Progenitor cell of endocrine pancreas (in vitro differentiated cells): ENCODE results near the gene ELOVL2. TPM values are rescaled to one million over a fixed set of nuclear protein-coding genes. Genes with fewer than 3 reads are reported as not detected.

ENCODE experiments used
- DNase-seq: peaks from one replicate; pipeline ENCODE4 v3.0.0; 2021; ENCODE audit warnings: low spot score; ENCODE audit not compliant: unreplicated experiment
- H3K27ac Mint-ChIP-seq: 2 replicates; pipeline ENCODE4 v1.8.0; 2021; ENCODE audit warnings: mild to moderate bottlenecking, moderate library complexity, mixed read lengths
- H3K27me3 Mint-ChIP-seq: 2 replicates; pipeline ENCODE4 v1.8.0; 2021; ENCODE audit warnings: mixed read lengths
- H3K36me3 Mint-ChIP-seq: 2 replicates; pipeline ENCODE4 v1.8.0; 2022; ENCODE audit warnings: mixed read lengths; ENCODE audit not compliant: insufficient read depth
- H3K4me1 Mint-ChIP-seq: 2 replicates; pipeline ENCODE4 v1.8.0; 2021; ENCODE audit warnings: low read depth, mixed read lengths
- H3K4me3 Mint-ChIP-seq: 2 replicates; pipeline ENCODE4 v1.8.0; 2021; ENCODE audit warnings: low read depth, mild to moderate bottlenecking, moderate library complexity, mixed read lengths
- H3K9me3 Mint-ChIP-seq: 2 replicates; pipeline ENCODE4 v1.8.0; 2021; ENCODE audit warnings: low read depth, mixed read lengths
- CTCF ChIP-seq: fragments of 200-600 bp; sonication (generic); IDR thresholded peaks from one replicate; pipeline ENCODE4 v1.5.0; 2021; ENCODE audit warnings: antibody characterized with exemption, mild to moderate bottlenecking; ENCODE audit not compliant: unreplicated experiment
- total RNA-seq: library from RNA; stranded (reverse); gene quantifications from 2 replicates; pipeline ENCODE4 v1.2.1, GENCODE V29; 2021

The ELOVL2 gene
- total RNA-seq, 1 donor from 2014 or later = 5.6 TPM

- TF ChIP-seq CTCF = peak; percentile 92
- Mint-ChIP-seq H3K27me3 (peaks cover 3% of the 10 kb centered on the region), H3K27ac (peak overlapping the region; percentile 1), H3K9me3 (no peaks in the 10 kb centered on the region), H3K4me3 (no peak overlapping the region), H3K36me3 (peaks cover 4% of the 10 kb centered on the region), H3K4me1 (no peaks in the 10 kb centered on the region)
- peak; percentile 75 for DNase-seq
These were observed 89.5 kb downstream of the ELOVL2 start for GRCh38 chr6:10954590-10955010.

GRCh38 chr6:10951675-10952282, 92.3 kb downstream of the ELOVL2 start:
- H3K27ac Mint-ChIP-seq = no peak overlapping the region
- no peak for DNase-seq
- H3K4me1 Mint-ChIP-seq = no peaks in the 10 kb centered on the region
- H3K9me3 Mint-ChIP-seq = no peaks in the 10 kb centered on the region
- peak; percentile 61 for TF ChIP-seq CTCF
- no peaks in the 10 kb centered on the region for H3K27me3 Mint-ChIP-seq
- peaks cover 5% of the 10 kb centered on the region for H3K36me3 Mint-ChIP-seq
- H3K4me3 Mint-ChIP-seq = no peak overlapping the region

GRCh38 chr6:10949579-10950490, 94.3 kb downstream of the ELOVL2 start:
- H3K9me3 Mint-ChIP-seq = peaks cover 3% of the 10 kb centered on the region
- no peak overlapping the region for H3K4me3 Mint-ChIP-seq
- H3K4me1 Mint-ChIP-seq = no peaks in the 10 kb centered on the region
- no peak overlapping the region for H3K27ac Mint-ChIP-seq
- DNase-seq = no peak
- TF ChIP-seq CTCF = no peak
- peaks cover 8% of the 10 kb centered on the region for H3K36me3 Mint-ChIP-seq
- H3K27me3 Mint-ChIP-seq = no peaks in the 10 kb centered on the region

- TF ChIP-seq CTCF = no peak
- DNase-seq = no peak
- no peak overlapping the region for H3K4me3 Mint-ChIP-seq
- peaks cover 3% of the 10 kb centered on the region for H3K9me3 Mint-ChIP-seq
- no peak overlapping the region for H3K27ac Mint-ChIP-seq
- no peaks in the 10 kb centered on the region for H3K4me1 Mint-ChIP-seq
- no peaks in the 10 kb centered on the region for H3K27me3 Mint-ChIP-seq
- H3K36me3 Mint-ChIP-seq = peaks cover 8% of the 10 kb centered on the region
These were observed 96.1 kb downstream of the ELOVL2 start for GRCh38 chr6:10947966-10948365.

- DNase-seq = no peak
- H3K27me3 Mint-ChIP-seq = no peaks in the 10 kb centered on the region
- H3K9me3 Mint-ChIP-seq = peaks cover 3% of the 10 kb centered on the region
- H3K4me1 Mint-ChIP-seq = no peaks in the 10 kb centered on the region
- TF ChIP-seq CTCF = no peak
- no peak overlapping the region for H3K4me3 Mint-ChIP-seq
- H3K27ac Mint-ChIP-seq = no peak overlapping the region
- H3K36me3 Mint-ChIP-seq = peaks cover 11% of the 10 kb centered on the region
These were observed 98.3 kb downstream of the ELOVL2 start for GRCh38 chr6:10945845-10946244.
